Heart left ventricle (tissue), 16 donors: ENCODE measurements around the gene CPPED1. TPM values are rescaled to one million over a fixed set of nuclear protein-coding genes. Genes with fewer than 3 reads are reported as not detected.
A peak's percentile ranks its signal among the peaks of the same experiment; 100 is the strongest.

Experiments used
- ATAC-seq, 4 donors: fragments of 200-7000 bp; cut with Tn5 transposase; one replicate each; pipeline ENCODE4 v1.9.1; 2020 to 2022; ENCODE audit warnings: moderate library complexity in 4 of 4, mild to moderate bottlenecking in 3 of 4, moderate number of reproducible peaks in 1 of 4
- DNase-seq, 5 donors: peaks; one replicate each; pipeline ENCODE4 v3.0.0-alpha.2; 2020
- H3K27ac ChIP-seq, 12 donors: fragments of 200-600 bp; sonication (generic) in 4 of 12; one replicate each; pipeline versions ENCODE4 v1.5.0 to v1.8.0; 2016 to 2022; ENCODE audit warnings: mild to moderate bottlenecking in 2 of 12
- H3K27me3 ChIP-seq, 9 donors: fragments of 200-600 bp; sonication (generic) in 2 of 9; one replicate each; pipeline versions ENCODE4 v1.5.1 to v1.8.0; 2016 to 2022; ENCODE audit warnings: mild to moderate bottlenecking in 3 of 9
- H3K36me3 ChIP-seq, 9 donors: fragments of 200-600 bp; sonication (generic) in 2 of 9; one replicate each; pipeline versions ENCODE4 v1.5.0 to v1.8.0; 2018 to 2022; ENCODE audit warnings: mild to moderate bottlenecking in 2 of 9
- H3K4me1 ChIP-seq, 12 donors: fragments of 200-600 bp; sonication (generic) in 4 of 12; one replicate each; pipeline versions ENCODE4 v1.5.0 to v1.8.0; 2016 to 2022; ENCODE audit warnings: mild to moderate bottlenecking in 3 of 12
- H3K4me3 ChIP-seq, 12 donors: fragments of 200-600 bp; sonication (generic) in 4 of 12; one replicate each; pipeline versions ENCODE4 v1.5.0 to v1.8.0; 2017 to 2022; ENCODE audit warnings: mild to moderate bottlenecking in 9 of 12, moderate library complexity in 4 of 12
- H3K9me3 ChIP-seq, 12 donors: fragments of 200-600 bp; sonication (generic) in 4 of 12; one replicate each; pipeline versions ENCODE4 v1.5.0 to v1.8.0; 2016 to 2022; ENCODE audit warnings: mild to moderate bottlenecking in 1 of 12
- CTCF ChIP-seq, 12 donors: fragments of 200-600 bp; sonication (generic) in 4 of 12; IDR thresholded peaks; one replicate each; pipeline versions ENCODE4 v1.5.0 to v1.8.0; 2018 to 2022; ENCODE audit warnings: antibody characterized with exemption in 12 of 12, mild to moderate bottlenecking in 5 of 12
- POLR2A ChIP-seq, 2 donors: fragments of 450-650 bp; IDR thresholded peaks; one replicate each; pipeline ENCODE4 v1.6.1; 2017; ENCODE audit warnings: antibody characterized with exemption in 2 of 2, mild to moderate bottlenecking in 2 of 2, moderate library complexity in 2 of 2
- WGBS, 4 donors: extraction: QIAGEN DNeasy Blood & Tissue Kit in 2 of 4; methylation state at CpG; one replicate each; pipeline versions ENCODE4 v1.1.5 to v1.1.7; 2013 to 2018; 5-methylcytosine and 5-hydroxymethylcytosine counted together
- intact Hi-C, 10 donors: fragments of 100-400 bp; cut with DNase I; formaldehyde crosslinking; loops; one replicate each; pipeline versions ENCODE4 v1.11.1 to v1.14.2; 2022
- polyA plus RNA-seq, 2 donors: library from polyadenylated mRNA; stranded (reverse); fragments of 200-250 nt; gene quantifications; one replicate each; pipeline ENCODE4 v1.2.3, GENCODE V29; 2013
- total RNA-seq, 9 donors: library from RNA; depleted of rRNA in 2 of 9; stranded (reverse); fragments of >200 nt in 2 of 9; fragmentation: NEBNext Ultra II Directional in 3 of 9; extraction: Animal tissue kit (Norgen Biotek cat#: 25700) in 3 of 9; gene quantifications; one replicate each; pipeline versions ENCODE4 v1.1.0 to v1.2.4, GENCODE V29; 2016 to 2023
- donor health status: ischemic (EF 13 %, LVEDD 7.1; RV severe dilation, severe dysfunction).
- donor health status: healthy with polysubstance abuse.
- donor health status: DM: no; HTN: yes; CAD: no.
- donor health status: DM: no; HTN: no; CAD: no.
- donor health status: ischemic (EF 25% LVEDD 6.9; RV normal size, moderate dysfunction).
- donor health status: ischemic (EF 25% LVEDD 5.7; RV mildly dilated, moderate dysfunction).
- donor health status: healthy.
- donor health status: DM: yes; HTN: yes; CAD: no.
- donor health status: ischemic (EF 35%, LVEDD 5.7; RV mildly dilated, moderate dysfunction).
- donor health status: nonischemic (EF 11% LVEDD 7.7; RV severe dilation, severe dysfunction).
- donor health status: DM: yes; HTN: yes; CAD: no.
- donor health status: PGD.
- donor health status: ischemic (EF 29% LVEDD 5.4; RV normal size, mild dysfunction).
- donor health status: nonischemic (EF 23%, LVEDD 6.1; RV moderate dilation, normal function).

Gene CPPED1
- total and polyA plus RNA-seq, 11 donors = 5.6 to 25.1 (median 11.7) TPM

- H3K36me3 ChIP-seq = no peaks in the 10 kb centered on the region
- no peaks in the 10 kb centered on the region for H3K9me3 ChIP-seq
- intact Hi-C loops = no loop called here
- no peak for ATAC-seq
- H3K27me3 ChIP-seq = no peaks in the 10 kb centered on the region
- 78 to 94% (median 88%) methylated on average over 5 of the region's 5 CpGs for WGBS, 4 donors
- TF ChIP-seq CTCF (IDR thresholded peaks at IDR 0.05) (no peak), POLR2A (IDR thresholded peaks at IDR 0.05) (no peak)
- no peak overlapping the region for H3K27ac ChIP-seq
- no peak overlapping the region for H3K4me3 ChIP-seq
- H3K4me1 ChIP-seq = no peaks in the 10 kb centered on the region
- no peak for DNase-seq
Measured at GRCh38 chr16:12690024-12690423, 113.7 kb downstream of the CPPED1 start.

GRCh38 chr16:12688951-12689850 lies 114.5 kb downstream of the CPPED1 start:
- Histone ChIP-seq H3K4me1 (no peaks in the 10 kb centered on the region), H3K27ac (no peak overlapping the region), H3K27me3 (no peaks in the 10 kb centered on the region), H3K9me3 (no peaks in the 10 kb centered on the region), H3K36me3 (no peaks in the 10 kb centered on the region), H3K4me3 (no peak overlapping the region)
- DNase-seq (no peak), ATAC-seq (no peak)
- intact Hi-C loops = no loop called here
- WGBS, 4 donors = 74 to 88% (median 86%) methylated on average over 6 of the region's 6 CpGs
- TF ChIP-seq POLR2A (IDR thresholded peaks at IDR 0.05) = no peak
- TF ChIP-seq CTCF (IDR thresholded peaks at IDR 0.05) = no peak

- WGBS, 4 donors = 62 to 67% (median 65%) methylated on average over 5 of the region's 5 CpGs
- Histone ChIP-seq H3K9me3 (no peaks in the 10 kb centered on the region), H3K4me3 (no peak overlapping the region), H3K27ac (no peak overlapping the region), H3K4me1 (no peaks in the 10 kb centered on the region), H3K27me3 (no peaks in the 10 kb centered on the region), H3K36me3 (no peaks in the 10 kb centered on the region)
- intact Hi-C loops = no loop called here
- peak in 1 of 4 donors; percentile 46 for ATAC-seq
- no peak for TF ChIP-seq POLR2A (IDR thresholded peaks at IDR 0.05)
- TF ChIP-seq CTCF (IDR thresholded peaks at IDR 0.05) = no peak
- DNase-seq = no peak
Measured at GRCh38 chr16:12685806-12686205, 117.9 kb downstream of the CPPED1 start.

- 78 to 82% (median 81%) methylated on average over 11 of the region's 11 CpGs for WGBS, 4 donors
- peaks cover 0 to 20% (median 0%) of the 10 kb centered on the region in 12 donors for H3K9me3 ChIP-seq
- ATAC-seq (no peak), DNase-seq (no peak)
- H3K4me3 ChIP-seq = no peak overlapping the region
- no peaks in the 10 kb centered on the region for H3K4me1 ChIP-seq
- intact Hi-C loops = no loop called here
- TF ChIP-seq CTCF (IDR thresholded peaks at IDR 0.05) (no peak), POLR2A (IDR thresholded peaks at IDR 0.05) (no peak)
- H3K36me3 ChIP-seq = no peaks in the 10 kb centered on the region
- H3K27me3 ChIP-seq = no peaks in the 10 kb centered on the region
- H3K27ac ChIP-seq = no peak overlapping the region
Measured at GRCh38 chr16:12682432-12683165, 121.1 kb downstream of the CPPED1 start.
